HG03064 (cell line): ENCODE data around the gene TTLL9.

ENCODE experiments used
- ATAC-seq: cut with Tn5 transposase; IDR thresholded peaks from one replicate; pipeline ENCODE4 v1.9.1; 2021; ENCODE audit warnings: low read depth; ENCODE audit not compliant: unreplicated experiment

TTLL9 gene

GRCh38 chr20:31968291-31969126, 98.1 kb downstream of the TTLL9 start:
- ATAC-seq = no peak

GRCh38 chr20:31969991-31970390, 99.6 kb downstream of the TTLL9 start:
- ATAC-seq = no peak

GRCh38 chr20:31972471-31973021, 102.1 kb downstream of the TTLL9 start:
- no peak for ATAC-seq

GRCh38 chr20:31974296-31974695, 103.9 kb downstream of the TTLL9 start:
- ATAC-seq = no peak

- ATAC-seq = no peak
Measured at GRCh38 chr20:31974951-31975487, 104.6 kb downstream of the TTLL9 start.

GRCh38 chr20:31975874-31976273, 105.4 kb downstream of the TTLL9 start:
- no peak for ATAC-seq

- no peak for ATAC-seq
Measured at GRCh38 chr20:31977080-31977479, 106.6 kb downstream of the TTLL9 start.

GRCh38 chr20:31979713-31980426, 109.4 kb downstream of the TTLL9 start:
- no peak for ATAC-seq

GRCh38 chr20:31981784-31982183, 111.3 kb downstream of the TTLL9 start:
- no peak for ATAC-seq

- ATAC-seq = no peak
Measured at GRCh38 chr20:31984981-31985471, 114.6 kb downstream of the TTLL9 start.

- no peak for ATAC-seq
Measured at GRCh38 chr20:31987744-31988143, 117.3 kb downstream of the TTLL9 start.

- no peak for ATAC-seq
Measured at GRCh38 chr20:31988430-31989015, 118.1 kb downstream of the TTLL9 start.

GRCh38 chr20:31989030-31989645, 118.7 kb downstream of the TTLL9 start:
- no peak for ATAC-seq

GRCh38 chr20:31990641-31991338, 120.4 kb downstream of the TTLL9 start:
- no peak for ATAC-seq

GRCh38 chr20:31991339-31991705, 120.9 kb downstream of the TTLL9 start:
- ATAC-seq = no peak

- no peak for ATAC-seq
Measured at GRCh38 chr20:31992086-31992485, 121.7 kb downstream of the TTLL9 start.
